ENCODE results near the gene ESRRB. TPM values are rescaled to one million over a fixed set of nuclear protein-coding genes. Genes with fewer than 3 reads are reported as not detected.

ESRRB gene
- total RNA-seq (2021) (1.4 to 1.8 TPM (median 1.6 TPM) in 3 replicates), Bru-seq, nascent RNA (percentile 36 among the genes with signal in this experiment)
- long read RNA-seq, experiment 1, partial matches to known transcripts, result 0 of 2 reads
- long read RNA-seq, experiment 1, other reads (novel, unspliced or antisense), result 1 of 2 reads
- long read RNA-seq, experiment 2, result 0 reads
- long read RNA-seq, experiment 3, result 0 reads

- TF ChIP-seq KAT7 (CRISPR knock-in tag; IDR thresholded peaks at IDR 0.05; ENCODE audit: borderline replicate concordance), result no peak
- no peak for TF ChIP-seq USF2 (CRISPR knock-in tag; IDR thresholded peaks at IDR 0.05)
- TF ChIP-seq RORB (CRISPR knock-in tag; IDR thresholded peaks at IDR 0.05), result no peak
- TF ChIP-seq PRRX2 (CRISPR knock-in tag; IDR thresholded peaks at IDR 0.05), result no peak
- no peak for TF ChIP-seq NFATC4 (CRISPR knock-in tag; IDR thresholded peaks at IDR 0.05)
- no peak for TF ChIP-seq AFF4 (CRISPR knock-in tag; IDR thresholded peaks at IDR 0.05; ENCODE audit: borderline replicate concordance)
- no peak for TF ChIP-seq SOX15 (CRISPR knock-in tag; IDR thresholded peaks at IDR 0.05)
- no peak for TF ChIP-seq HMGA2 (CRISPR knock-in tag; IDR thresholded peaks at IDR 0.05)
- TF ChIP-seq MYBL2 (CRISPR knock-in tag; IDR thresholded peaks at IDR 0.05), result no peak
- TF ChIP-seq ZNF532 (CRISPR knock-in tag; IDR thresholded peaks at IDR 0.05; ENCODE audit: borderline replicate concordance), result no peak
- TF ChIP-seq E2F5 (CRISPR knock-in tag; IDR thresholded peaks at IDR 0.05), result no peak
- DNase-seq (ENCODE audit: low spot score) (peak; percentile 43), ATAC-seq (peak; percentile 94)
- Mint-ChIP-seq H3K9me3 (no peaks in the 10 kb centered on the region), H3K4me3 (peak within 1 kb of the TSS; percentile 96), H3K36me3 (no peaks in the 10 kb centered on the region), H3K27me3 (ENCODE audit: low read depth) (peaks cover 86% of the 10 kb centered on the region), H3K27ac (no peak within 1 kb of the TSS), H3K4me1 (peaks cover 22% of the 10 kb centered on the region)
- CTCF ChIA-PET, result interaction anchor here (0.6 to 6.5 kb wide), 5 partner anchors 12 to 272 kb away, joined by 3 to 29 read pairs (median 4); no protein-coding TSS in a partner anchor
- POLR2A ChIA-PET, result no interaction called here
Observed at GRCh38 chr14:76375947-76376404, at the start of gene ESRRB. TSS of gene ESRRB (plus strand) at chr14:76376137. CDS start at chr14:76376402, 265 bp downstream.

- no peak for ATAC-seq
- Mint-ChIP-seq H3K27ac (no peak overlapping the region), H3K4me1 (peaks cover 28% of the 10 kb centered on the region), H3K27me3 (ENCODE audit: low read depth) (peaks cover 3% of the 10 kb centered on the region), H3K4me3 (no peak overlapping the region), H3K36me3 (no peaks in the 10 kb centered on the region), H3K9me3 (no peaks in the 10 kb centered on the region)
- ChIA-PET POLR2A (no interaction called here), CTCF (no interaction called here)
- no peak for DNase-seq (ENCODE audit: low spot score)
- TF ChIP-seq ZNF219 (CRISPR knock-in tag; IDR thresholded peaks at IDR 0.05; ENCODE audit: borderline replicate concordance) (no peak), CREM (CRISPR knock-in tag; IDR thresholded peaks at IDR 0.05) (no peak), JAZF1 (CRISPR knock-in tag; IDR thresholded peaks at IDR 0.05) (no peak), ZSCAN18 (CRISPR knock-in tag; IDR thresholded peaks at IDR 0.05) (no peak), ZNF396 (CRISPR knock-in tag; IDR thresholded peaks at IDR 0.05; ENCODE audit: borderline replicate concordance) (no peak), TEAD1 (CRISPR knock-in tag; IDR thresholded peaks at IDR 0.05) (no peak), RORB (CRISPR knock-in tag; IDR thresholded peaks at IDR 0.05) (no peak), MLX (CRISPR knock-in tag; IDR thresholded peaks at IDR 0.05) (no peak), GABPB1 (CRISPR knock-in tag; IDR thresholded peaks at IDR 0.05) (no peak), HMGA2 (CRISPR knock-in tag; IDR thresholded peaks at IDR 0.05) (no peak), MYBL2 (CRISPR knock-in tag; IDR thresholded peaks at IDR 0.05) (no peak)
Observed at GRCh38 chr14:76326918-76327689, 48.8 kb upstream of the ESRRB start.

Measured in WTC11 (cell line).